Panc1 (cell line): Measurements from ENCODE around the gene SLC15A1. TPM values are rescaled to one million over a fixed set of nuclear protein-coding genes. Genes with fewer than 3 reads are reported as not detected.

Experiments used
- ATAC-seq: fragments of 200-7000 bp; cut with Tn5 transposase; 2 replicates; pipeline ENCODE4 v1.9.1; 2020; ENCODE audit warnings: mild to moderate bottlenecking, moderate library complexity
- BruUV-seq: library from RNA; stranded (reverse); fragments of 400-500 nt; replicated peaks from 2 replicates; lab custom pipeline; 2021; lab: Mats Ljungman, UMichigan
- CTCF ChIA-PET: fragments of 300-600 bp; sonication (Branson Sonifier 250); formaldehyde crosslinking; loops from one replicate; lab custom pipeline; 2022; ENCODE audit warnings: antibody characterized with exemption; lab: Charles Lee
- POLR2A ChIA-PET: fragments of 300-600 bp; sonication (Branson Sonifier 250); formaldehyde crosslinking; loops from one replicate; lab custom pipeline; 2022; ENCODE audit warnings: antibody characterized with exemption; lab: Charles Lee
- DNase-seq: peaks from one replicate; pipeline ENCODE4 v3.0.0-alpha.2; 2010; ENCODE audit warnings: low read depth, low spot score
- H3K27ac ChIP-seq: 2 replicates; pipeline ENCODE4 v1.5.1; 2011; ENCODE audit warnings: mild to moderate bottlenecking, low read length, inconsistent platforms
- H3K27me3 ChIP-seq: fragments of 200-500 bp; sonication (Bioruptor generic); 2 replicates; pipeline ENCODE4 v1.6.0; 2014; ENCODE audit warnings: low read length, inconsistent platforms; ENCODE audit not compliant: control insufficient read depth, insufficient read depth
- H3K36me3 ChIP-seq: fragments of 200-500 bp; sonication (Bioruptor generic); 2 replicates; pipeline ENCODE4 v1.5.1; 2014; ENCODE audit warnings: inconsistent platforms, mild to moderate bottlenecking, low read length, moderate library complexity; ENCODE audit not compliant: control insufficient read depth, insufficient read depth
- H3K4me1 ChIP-seq: 2 replicates; pipeline ENCODE4 v1.5.1; 2011; ENCODE audit warnings: inconsistent platforms, mild to moderate bottlenecking, low read length, moderate library complexity; ENCODE audit not compliant: control insufficient read depth, insufficient read depth
- H3K4me3 ChIP-seq, 2 experiments: 2 replicates each; pipeline ENCODE4 v1.5.1; 2011 to 2012; ENCODE audit warnings: low read depth in 2 of 2, low read length in 2 of 2, mild to moderate bottlenecking in 2 of 2, inconsistent platforms in 1 of 2, moderate library complexity in 1 of 2
- H3K9me3 ChIP-seq: fragments of 200-500 bp; sonication (Bioruptor generic); 2 replicates; pipeline ENCODE4 v1.5.1; 2014; ENCODE audit warnings: low read depth, mild to moderate bottlenecking, inconsistent platforms, low read length, moderate library complexity; ENCODE audit not compliant: control insufficient read depth, insufficient read depth
- POLR2AphosphoS5 ChIP-seq: IDR thresholded peaks from 2 replicates; pipeline ENCODE4 v1.6.1; 2012; ENCODE audit warnings: mild to moderate bottlenecking, low read depth, low read length, moderate library complexity
- SIN3A ChIP-seq: IDR thresholded peaks from 2 replicates; pipeline ENCODE4 v1.6.1; 2012; ENCODE audit warnings: low read depth, mild to moderate bottlenecking, low read length, moderate library complexity, borderline replicate concordance; ENCODE audit not compliant: insufficient read depth
- TCF7L2 ChIP-seq: IDR thresholded peaks from 2 replicates; pipeline ENCODE4 v1.6.1; 2011; ENCODE audit warnings: mild to moderate bottlenecking, low read depth, low read length, inconsistent platforms
- in situ Hi-C: cut with HindIII; loops from 2 replicates; pipeline ENCODE4 v1.10.0; 2016; ENCODE audit warnings: low sequenced_read_pairs, low pct_unique_long_range_greater_than_20kb
- intact Hi-C: fragments of 100-400 bp; cut with micrococcal nuclease; formaldehyde crosslinking; loops from one replicate; pipeline ENCODE4 v1.10.0; 2022; ENCODE audit not compliant: unreplicated experiment
- total RNA-seq: library from RNA; stranded (reverse); gene quantifications from one replicate; pipeline ENCODE4 v1.2.1, GENCODE V29; 2021; ENCODE audit not compliant: unreplicated experiment
- TF ChIP-seq, protein P1 (sequence below): fragments of 450-650 bp; IDR thresholded peaks from 2 replicates; pipeline ENCODE4 v1.5.1; 2017; ENCODE audit warnings: mild to moderate bottlenecking
- TF ChIP-seq, protein P2 (sequence below), 2 experiments: IDR thresholded peaks; 2 replicates each; pipeline ENCODE4 v1.6.1; 2011 to 2012; ENCODE audit warnings: low read depth in 2 of 2, control low read depth in 1 of 2, low read length in 1 of 2, mild to moderate bottlenecking in 1 of 2, moderate library complexity in 1 of 2; ENCODE audit not compliant: insufficient read depth in 1 of 2

Gene SLC15A1
- total RNA-seq, 1 experiment from 2014 or later, result 0.18 TPM

DNA sequence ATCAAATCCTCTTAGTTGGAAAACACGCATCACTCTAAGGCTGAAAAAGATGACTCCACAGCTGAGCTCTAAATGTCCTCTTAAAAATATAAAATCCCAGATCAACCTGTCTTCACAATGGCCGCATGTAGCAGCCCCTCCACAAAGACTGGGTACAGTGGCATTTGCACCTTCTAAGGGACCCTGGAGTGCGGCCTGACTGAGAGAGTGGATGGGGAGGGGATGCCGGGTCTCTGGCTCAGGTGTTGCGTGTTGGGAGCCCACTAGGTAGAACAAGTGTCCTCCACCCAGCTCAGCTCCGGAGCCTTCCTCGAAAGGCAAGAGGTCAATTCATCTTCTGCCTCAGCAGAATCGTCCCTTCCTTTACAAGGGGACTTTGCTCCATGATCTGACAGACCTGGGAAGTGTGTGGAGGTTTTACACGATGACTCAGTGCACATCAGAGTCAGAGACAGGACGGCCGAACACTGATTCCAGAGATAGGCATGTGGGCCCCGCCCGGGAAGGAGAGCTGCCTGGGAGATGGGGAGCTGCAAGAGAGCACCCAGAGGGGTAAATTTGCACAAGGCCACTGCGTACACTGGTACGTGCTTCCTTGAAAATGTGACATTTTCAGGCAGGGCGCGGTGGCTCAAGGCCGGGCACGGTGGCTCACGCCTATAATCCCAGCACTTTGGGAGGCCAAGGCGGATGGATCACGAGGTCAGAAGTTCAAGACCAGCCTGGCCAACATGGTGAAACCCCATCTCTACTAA is 23.5 kb upstream of the SLC15A1 start:
- DNase-seq (peak; percentile 24), ATAC-seq (peak; percentile 82)
- Histone ChIP-seq H3K36me3 (no peaks in the 10 kb centered on the region), H3K9me3 (no peaks in the 10 kb centered on the region), H3K4me3 (no peak overlapping the region), H3K27ac (no peak overlapping the region), H3K4me1 (no peaks in the 10 kb centered on the region), H3K27me3 (no peaks in the 10 kb centered on the region)
- intact Hi-C loops (no loop called here), in situ Hi-C loops (no loop called here)
- TF ChIP-seq, protein P1, sequence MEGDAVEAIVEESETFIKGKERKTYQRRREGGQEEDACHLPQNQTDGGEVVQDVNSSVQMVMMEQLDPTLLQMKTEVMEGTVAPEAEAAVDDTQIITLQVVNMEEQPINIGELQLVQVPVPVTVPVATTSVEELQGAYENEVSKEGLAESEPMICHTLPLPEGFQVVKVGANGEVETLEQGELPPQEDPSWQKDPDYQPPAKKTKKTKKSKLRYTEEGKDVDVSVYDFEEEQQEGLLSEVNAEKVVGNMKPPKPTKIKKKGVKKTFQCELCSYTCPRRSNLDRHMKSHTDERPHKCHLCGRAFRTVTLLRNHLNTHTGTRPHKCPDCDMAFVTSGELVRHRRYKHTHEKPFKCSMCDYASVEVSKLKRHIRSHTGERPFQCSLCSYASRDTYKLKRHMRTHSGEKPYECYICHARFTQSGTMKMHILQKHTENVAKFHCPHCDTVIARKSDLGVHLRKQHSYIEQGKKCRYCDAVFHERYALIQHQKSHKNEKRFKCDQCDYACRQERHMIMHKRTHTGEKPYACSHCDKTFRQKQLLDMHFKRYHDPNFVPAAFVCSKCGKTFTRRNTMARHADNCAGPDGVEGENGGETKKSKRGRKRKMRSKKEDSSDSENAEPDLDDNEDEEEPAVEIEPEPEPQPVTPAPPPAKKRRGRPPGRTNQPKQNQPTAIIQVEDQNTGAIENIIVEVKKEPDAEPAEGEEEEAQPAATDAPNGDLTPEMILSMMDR, result no peak
- ChIA-PET POLR2A (no interaction called here), CTCF (no interaction called here)
- no TSS peak for BruUV-seq

DNA sequence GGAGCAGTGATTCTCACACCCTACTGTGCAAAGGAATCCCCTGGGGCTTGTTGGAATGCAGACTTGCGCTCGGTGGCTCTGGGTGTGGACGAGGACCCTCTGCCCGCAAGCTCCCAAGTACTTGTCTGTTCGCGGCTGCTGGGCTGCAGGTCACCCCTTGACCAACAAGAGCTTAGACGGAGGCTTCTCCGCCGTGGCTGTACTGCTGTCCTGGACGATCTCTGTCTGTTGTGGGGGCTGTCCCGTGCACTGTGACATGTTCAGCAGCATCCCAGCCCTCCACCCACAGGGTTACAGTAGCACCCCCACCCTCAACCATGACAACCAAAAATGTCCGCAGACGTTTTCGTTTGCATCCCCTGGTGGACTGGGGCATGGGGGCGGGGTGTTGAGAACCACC is 22.9 kb upstream of the SLC15A1 start:
- H3K4me1 ChIP-seq, result no peaks in the 10 kb centered on the region
- no peak for TF ChIP-seq SIN3A
- TF ChIP-seq POLR2AphosphoS5, result no peak
- TF ChIP-seq, protein P1, result no peak
- TF ChIP-seq TCF7L2, result no peak
- TF ChIP-seq, protein P2, sequence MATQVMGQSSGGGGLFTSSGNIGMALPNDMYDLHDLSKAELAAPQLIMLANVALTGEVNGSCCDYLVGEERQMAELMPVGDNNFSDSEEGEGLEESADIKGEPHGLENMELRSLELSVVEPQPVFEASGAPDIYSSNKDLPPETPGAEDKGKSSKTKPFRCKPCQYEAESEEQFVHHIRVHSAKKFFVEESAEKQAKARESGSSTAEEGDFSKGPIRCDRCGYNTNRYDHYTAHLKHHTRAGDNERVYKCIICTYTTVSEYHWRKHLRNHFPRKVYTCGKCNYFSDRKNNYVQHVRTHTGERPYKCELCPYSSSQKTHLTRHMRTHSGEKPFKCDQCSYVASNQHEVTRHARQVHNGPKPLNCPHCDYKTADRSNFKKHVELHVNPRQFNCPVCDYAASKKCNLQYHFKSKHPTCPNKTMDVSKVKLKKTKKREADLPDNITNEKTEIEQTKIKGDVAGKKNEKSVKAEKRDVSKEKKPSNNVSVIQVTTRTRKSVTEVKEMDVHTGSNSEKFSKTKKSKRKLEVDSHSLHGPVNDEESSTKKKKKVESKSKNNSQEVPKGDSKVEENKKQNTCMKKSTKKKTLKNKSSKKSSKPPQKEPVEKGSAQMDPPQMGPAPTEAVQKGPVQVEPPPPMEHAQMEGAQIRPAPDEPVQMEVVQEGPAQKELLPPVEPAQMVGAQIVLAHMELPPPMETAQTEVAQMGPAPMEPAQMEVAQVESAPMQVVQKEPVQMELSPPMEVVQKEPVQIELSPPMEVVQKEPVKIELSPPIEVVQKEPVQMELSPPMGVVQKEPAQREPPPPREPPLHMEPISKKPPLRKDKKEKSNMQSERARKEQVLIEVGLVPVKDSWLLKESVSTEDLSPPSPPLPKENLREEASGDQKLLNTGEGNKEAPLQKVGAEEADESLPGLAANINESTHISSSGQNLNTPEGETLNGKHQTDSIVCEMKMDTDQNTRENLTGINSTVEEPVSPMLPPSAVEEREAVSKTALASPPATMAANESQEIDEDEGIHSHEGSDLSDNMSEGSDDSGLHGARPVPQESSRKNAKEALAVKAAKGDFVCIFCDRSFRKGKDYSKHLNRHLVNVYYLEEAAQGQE (IDR thresholded peaks at IDR 0.05; ENCODE audit: insufficient read depth in 1 of 2, low read depth in 2 of 2, low read length in 1 of 2), result no peak
- H3K27ac ChIP-seq, result no peak overlapping the region
- ATAC-seq, result no peak
- in situ Hi-C loops (no loop called here), intact Hi-C loops (no loop called here)
- no peak overlapping the region for H3K4me3 ChIP-seq
- DNase-seq, result no peak
- BruUV-seq, result no TSS peak
- H3K36me3 ChIP-seq, result no peaks in the 10 kb centered on the region
- CTCF ChIA-PET, result no interaction called here
- POLR2A ChIA-PET, result no interaction called here
- H3K27me3 ChIP-seq, result no peaks in the 10 kb centered on the region
- H3K9me3 ChIP-seq, result no peaks in the 10 kb centered on the region
